Right renal cortex interstitium (tissue), 3 donors: ENCODE measurements around the gene ERLIN1. TPM values are rescaled to one million over a fixed set of nuclear protein-coding genes. Genes with fewer than 3 reads are reported as not detected.
A peak's percentile ranks its signal among the peaks of the same experiment; 100 is the strongest.
"Not testable (repeated sequence)": the region's sequence is repeated elsewhere in the genome, so short reads cannot be mapped to it uniquely, and the experiment has no call there.

Experiments
- DNase-seq, 3 donors: peaks; one replicate each; pipeline ENCODE4 v3.0.0-alpha.2; 2013; ENCODE audit warnings: low read depth in 3 of 3, low spot score in 2 of 3
- polyA plus RNA-seq, 3 donors: library from polyadenylated mRNA; unstranded; fragments of 120-200 nt; gene quantifications; one replicate each; pipeline ENCODE4 v1.2.1, GENCODE V29; 2013; ENCODE audit not compliant: insufficient read length in 3 of 3

ERLIN1 gene
- polyA plus RNA-seq, 3 donors: 54.4 to 61.6 (median 58.5) TPM

DNA sequence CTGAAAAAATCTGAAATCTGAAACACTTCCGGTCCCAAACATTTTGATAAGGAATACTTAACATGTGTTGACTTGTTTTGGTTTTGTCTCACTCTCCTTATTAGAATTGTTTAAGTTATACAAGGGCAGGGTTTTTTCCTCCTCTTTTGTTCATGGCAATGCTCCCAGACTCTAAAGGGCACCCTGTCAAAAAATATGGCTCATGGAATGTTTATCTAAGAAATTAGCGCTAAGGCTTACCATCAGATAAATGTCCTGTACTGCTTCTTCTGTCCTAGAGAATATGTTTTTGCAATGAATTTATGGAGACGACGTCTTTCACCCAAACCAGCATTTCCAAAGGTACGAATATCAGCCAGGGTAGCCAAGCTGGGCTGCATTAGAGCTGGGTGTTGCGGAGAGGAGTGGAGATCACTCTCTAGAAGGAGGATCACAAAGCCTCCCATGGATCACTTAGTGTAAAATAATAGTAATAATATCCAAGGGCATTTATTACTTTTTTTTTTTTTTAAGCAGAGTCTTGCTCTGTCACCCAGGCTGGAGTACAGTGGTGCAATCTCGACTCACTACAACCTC lies 46.8 kb downstream of the ERLIN1 start:
- DNase-seq: no peak

DNA sequence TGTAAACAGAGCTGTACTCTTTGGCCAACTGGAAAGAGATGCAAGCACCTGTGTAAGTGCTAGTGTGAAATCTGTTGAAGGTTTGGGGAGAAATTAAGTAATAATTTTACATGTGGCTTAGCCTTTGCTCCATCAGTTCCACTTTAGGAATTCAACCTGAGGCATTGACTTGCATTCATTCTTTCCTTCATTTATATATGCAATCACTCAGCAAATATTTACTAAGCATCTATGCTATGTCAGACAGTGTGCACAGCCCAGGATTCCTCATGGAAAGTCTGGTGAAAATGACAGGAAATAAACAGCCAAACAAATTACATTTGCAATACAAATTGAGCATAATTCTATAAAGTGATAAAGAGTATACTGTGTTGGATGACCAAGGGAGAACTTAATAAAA lies 50.3 kb downstream of the ERLIN1 start:
- no peak for DNase-seq

DNA sequence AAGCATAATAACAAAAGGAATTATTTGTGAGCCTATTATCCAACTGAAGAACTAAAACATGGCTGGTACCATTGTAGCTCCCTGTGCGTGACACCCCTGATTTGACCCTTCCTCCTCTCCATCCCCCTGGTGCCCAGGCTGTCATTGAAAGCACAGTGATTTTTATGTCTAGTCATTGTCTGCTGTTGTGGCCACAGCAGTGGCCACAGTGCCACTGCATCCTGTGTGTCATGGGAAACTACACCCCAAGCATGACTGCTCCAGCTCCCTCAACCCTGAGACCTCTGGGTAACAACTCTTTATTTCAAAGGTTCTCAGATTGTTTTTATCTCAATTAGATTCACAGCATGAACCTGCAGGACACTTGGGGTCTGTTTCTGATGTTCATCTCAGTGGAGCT lies 52.0 kb downstream of the ERLIN1 start:
- no peak for DNase-seq

DNA sequence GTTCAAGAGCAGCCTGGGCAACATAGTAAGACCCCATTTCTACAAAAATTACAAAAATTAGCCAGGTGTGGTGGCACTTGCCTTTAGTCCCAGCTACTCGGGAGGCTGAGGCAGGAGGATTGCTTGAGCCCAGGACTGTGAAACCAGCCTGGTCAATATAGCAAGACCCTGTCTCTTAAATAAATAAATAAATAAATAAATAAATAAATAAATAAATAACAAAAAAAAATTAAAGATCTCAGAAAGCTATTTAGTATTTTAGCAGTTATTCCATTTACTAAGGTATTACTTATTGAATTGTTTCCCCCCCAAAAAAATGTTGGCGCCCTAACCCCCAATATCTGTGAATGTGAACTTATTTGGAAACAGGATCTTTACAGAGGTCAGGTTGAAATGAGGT lies 53.4 kb downstream of the ERLIN1 start:
- no peak for DNase-seq

DNA sequence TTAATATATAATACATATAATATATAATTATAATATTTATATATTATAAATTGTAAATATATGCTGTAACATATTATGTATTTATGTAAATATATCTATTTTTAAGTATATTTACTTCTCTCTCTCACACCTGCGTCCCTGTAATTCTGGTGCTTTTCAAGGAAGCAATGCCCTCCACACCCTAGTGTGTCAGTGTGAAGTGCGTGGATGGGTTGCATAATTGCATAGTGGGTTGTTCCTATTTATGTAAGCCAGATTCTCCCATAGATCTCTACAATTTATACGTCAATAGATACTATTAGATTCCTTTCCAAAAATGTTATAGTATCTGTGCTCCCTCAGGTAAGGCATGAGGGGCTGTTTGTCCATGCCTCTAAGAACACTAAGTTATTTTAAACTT lies 54.3 kb downstream of the ERLIN1 start:
- DNase-seq: no peak

DNA sequence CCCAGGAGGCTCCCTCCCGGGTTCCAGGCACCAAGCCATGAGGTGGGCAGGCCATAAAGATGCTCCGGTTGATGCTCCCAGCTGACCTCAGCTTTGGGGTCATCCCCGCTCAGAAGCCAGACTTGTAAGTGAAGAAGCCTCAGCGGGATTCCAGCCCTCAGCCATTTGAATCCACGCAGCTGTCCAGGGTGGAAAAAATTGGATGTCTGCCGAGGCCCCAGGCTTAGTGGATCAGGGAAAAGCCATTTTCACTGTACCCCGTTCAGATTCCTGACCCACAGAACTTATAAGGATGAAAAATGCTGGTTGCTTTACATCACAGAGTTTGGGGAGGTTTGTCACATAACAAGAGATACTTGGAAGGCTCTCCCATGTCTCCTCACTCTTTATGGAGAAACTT lies 55.0 kb downstream of the ERLIN1 start:
- peak in 1 of 3 donors; percentile 14 for DNase-seq

DNA sequence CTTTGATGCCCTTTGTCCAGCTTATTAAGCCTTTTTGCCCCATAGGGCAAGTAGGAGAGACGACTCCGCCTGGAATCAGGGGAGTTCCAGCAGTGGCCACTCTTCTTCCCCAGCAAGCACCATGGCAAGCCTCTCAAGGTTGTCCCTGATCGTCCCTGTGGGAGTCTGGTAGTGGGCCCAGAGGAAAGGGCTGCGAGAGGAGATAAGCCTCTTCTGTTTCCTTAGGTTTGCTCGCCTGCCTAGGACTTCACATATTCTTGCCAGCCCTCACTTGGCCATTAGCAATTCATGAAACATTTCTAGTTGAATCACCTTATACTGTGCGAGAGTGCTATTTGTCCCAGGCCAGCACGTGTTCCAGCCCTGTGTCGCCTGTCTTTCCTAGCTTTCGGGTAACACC lies 56.4 kb downstream of the ERLIN1 start:
- no peak for DNase-seq

DNA sequence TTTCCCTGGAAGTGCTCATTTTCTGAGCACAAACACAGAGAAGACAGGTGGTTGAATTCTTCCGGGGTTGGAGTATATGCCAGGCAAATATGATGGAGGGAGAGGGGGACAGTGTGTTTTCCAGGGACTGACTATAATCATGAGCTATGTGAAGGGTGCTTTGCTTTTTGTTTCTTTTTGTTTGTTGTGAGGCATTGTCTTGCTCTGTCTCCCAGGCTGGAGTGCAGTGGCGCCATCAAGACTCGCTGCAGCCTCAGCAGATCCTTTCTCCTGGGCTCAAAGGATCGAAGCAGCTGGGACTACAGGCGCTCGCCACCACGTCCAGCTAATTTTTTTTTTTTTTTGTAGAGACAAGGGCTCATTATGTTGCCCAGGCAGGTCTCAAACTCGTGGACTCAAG lies 56.9 kb downstream of the ERLIN1 start:
- no peak for DNase-seq

DNA sequence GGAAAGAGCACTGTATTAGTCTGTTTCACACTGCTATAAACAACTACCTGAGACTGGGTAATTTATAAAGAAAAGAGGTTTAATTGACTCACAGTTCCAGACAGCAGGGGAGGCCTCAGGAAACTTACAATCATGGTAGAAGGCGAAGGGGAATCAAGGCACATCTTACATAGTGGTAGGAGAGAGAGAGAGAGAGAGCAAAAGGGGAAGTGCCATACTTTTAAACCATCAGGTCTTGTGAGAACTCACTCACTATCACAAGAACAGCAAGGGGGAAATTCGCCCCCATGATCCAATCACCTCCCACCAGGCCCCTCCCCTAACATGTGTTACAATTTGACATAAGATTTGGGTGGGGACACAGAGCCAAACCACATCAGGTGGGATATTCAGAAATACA lies 60.5 kb downstream of the ERLIN1 start:
- DNase-seq: not testable (repeated sequence)

DNA sequence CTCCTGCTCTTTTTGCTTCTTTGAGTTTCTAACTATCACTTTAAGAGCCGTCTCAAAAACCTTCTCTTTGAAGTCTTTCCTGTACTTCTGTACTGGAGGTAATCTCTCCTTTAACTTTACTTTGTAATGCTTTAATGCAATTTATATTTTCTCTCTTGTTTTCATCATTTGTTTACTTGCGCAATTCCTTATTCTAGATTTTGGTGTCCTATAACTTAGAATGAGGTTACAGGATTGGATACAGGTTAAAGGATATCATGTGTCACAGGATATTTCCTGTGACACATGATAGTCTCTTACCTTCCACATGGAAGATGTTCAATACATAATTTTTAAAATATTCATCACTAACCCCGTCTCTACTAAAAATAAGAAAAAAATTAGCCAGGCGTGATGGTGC lies 61.7 kb downstream of the ERLIN1 start:
- DNase-seq: no peak

DNA sequence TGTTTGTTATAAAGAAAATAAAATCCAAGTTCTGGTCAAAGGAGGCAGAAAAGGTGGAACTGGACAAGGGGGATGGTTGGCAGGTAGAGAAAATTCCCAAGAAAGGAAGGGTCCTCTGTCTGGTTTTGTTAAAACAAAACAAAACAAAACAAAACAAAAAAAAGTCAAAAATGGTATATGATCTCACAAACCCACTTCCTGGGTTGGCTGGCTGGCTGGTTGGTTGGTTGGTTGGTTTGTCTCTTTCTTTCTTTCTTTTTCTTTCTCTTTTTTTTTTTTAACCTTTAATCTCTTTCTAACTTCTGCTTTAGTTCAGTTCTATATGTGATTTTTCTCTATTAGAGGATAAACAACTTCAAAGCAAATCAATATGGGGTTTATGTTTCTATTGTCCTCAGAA lies 63.0 kb downstream of the ERLIN1 start:
- DNase-seq: no peak

DNA sequence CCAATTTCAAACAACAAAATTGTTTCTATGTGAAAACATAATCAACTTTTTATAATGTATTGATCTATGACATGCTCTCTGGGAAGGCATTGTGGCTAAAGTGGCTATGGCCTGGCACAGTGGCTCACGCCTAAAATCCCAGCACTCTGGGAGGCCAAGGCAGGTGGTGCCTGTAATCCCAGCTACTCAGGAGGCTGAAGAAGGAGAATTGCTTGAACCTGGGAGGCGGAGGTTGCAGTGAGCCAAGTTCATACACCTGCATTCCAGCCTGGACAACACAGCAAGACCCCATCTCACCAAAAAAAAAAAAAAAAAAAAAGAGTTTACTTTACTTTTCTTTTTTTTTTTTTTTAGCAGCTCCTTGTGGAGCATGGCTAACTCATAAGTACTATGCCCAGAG lies 65.3 kb downstream of the ERLIN1 start:
- no peak for DNase-seq

DNA sequence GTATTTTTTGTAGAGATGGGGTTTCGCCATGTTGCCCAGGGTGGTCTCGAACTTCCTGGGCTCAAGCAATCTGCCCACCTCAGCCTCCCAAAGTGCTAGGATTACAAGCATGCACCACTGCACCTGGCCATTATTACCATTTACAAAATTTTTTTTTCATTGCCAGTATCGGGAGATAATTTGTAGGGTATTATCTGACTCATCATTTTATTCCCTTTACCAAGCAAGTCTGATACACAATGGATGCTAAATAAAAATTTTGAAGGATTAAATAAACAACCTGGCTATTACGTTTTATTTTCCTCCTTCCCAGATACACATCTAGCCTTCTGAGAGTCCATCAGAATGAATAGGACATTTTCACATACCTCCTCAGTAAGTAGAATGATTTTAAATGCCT lies 66.1 kb downstream of the ERLIN1 start:
- no peak for DNase-seq

DNA sequence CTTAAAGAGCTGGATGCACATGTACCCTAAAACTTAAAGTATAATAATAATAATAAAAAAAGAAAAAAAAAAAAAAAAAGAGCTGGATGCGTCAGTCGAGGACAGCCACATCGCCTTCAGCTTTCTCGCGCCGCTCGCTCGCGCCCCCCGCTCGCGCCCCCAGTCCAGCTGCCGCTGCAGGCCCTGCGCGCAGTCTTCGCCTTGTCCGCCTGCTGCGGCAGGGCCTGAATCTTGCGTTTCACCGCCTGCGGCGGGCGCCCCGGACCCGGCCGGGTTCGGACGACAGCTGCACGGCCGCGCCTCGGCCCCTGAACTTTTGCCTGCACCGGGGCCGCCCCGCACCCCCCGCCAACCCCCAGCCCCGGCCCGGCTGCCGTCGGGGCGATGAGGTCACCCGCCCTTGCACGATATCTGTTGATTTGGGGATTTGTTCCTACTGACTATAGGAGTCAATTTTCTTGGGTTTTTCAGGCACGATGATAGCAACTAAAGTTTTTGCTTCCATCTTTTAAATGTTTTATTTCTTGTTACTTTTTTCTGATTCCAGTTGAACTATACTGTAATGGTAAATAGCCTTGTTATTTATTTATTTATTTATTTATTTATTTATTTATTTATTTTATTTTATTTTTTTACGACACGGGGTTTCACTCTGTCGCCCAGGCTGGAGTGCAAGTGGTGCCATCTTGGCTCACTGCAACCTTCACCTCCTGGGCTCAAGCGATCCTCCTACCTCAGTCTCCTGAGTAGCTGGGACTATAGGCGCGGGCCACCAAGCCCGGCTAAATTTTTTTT lies 70.7 kb downstream of the ERLIN1 start:
- DNase-seq: no peak

DNA sequence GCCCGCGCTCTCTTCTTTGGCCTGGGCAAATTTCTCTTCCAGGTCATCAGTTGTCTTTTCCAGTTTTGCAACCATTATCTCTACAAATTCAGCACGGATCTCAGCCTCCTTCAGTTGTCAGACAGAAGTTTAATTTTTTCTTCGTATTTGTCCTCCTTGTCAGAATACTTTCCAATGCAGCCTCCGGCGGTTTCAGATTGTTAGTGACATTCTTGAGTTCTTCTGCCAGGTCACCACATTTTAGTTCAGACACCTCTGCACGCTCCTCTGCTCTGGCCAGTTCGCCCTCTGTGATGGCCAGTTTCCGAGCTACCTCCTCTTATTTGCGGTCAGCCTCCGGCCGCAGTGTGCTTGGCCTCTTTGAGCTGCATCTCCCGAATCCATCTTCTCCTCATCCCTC lies 71.4 kb downstream of the ERLIN1 start:
- DNase-seq: no peak

DNA sequence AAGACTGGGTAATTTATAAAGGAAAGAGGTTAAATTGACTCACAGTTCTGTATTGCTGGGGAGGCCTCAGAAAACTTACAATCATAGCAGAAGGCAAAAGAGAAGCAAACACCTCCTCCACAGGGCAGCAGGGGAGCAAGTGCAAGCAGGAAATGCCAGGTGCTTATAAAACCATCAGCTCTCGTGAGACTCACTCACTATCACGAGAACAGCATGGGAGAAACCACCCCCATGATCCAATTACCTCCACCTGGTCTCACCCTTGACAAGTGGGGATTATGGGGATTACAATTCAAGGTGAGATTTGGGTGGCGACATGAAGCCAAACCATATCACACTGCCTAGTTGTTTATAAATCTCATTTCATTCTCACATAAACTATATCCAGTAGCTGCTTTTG lies 76.2 kb downstream of the ERLIN1 start:
- DNase-seq: no peak

DNA sequence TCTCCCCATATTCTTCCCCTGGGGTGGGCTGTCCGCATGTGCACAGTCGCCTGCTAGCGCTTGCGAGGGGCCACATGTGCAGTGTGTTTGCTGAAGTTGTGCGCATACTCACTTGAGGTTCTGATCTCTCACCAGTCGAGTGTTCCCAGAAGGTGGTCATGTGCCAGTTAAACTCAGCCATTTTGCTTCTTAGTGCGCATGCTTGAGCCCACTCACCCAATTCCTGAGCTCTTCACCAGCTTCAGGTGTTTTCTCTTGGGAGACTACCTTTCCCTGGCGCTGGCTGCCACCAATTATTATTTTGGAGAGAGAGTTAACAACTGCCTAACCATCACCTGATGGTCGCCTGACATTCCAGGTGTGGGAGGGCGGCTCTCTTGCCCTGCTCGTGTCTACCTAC lies 79.0 kb downstream of the ERLIN1 start:
- DNase-seq: no peak

DNA sequence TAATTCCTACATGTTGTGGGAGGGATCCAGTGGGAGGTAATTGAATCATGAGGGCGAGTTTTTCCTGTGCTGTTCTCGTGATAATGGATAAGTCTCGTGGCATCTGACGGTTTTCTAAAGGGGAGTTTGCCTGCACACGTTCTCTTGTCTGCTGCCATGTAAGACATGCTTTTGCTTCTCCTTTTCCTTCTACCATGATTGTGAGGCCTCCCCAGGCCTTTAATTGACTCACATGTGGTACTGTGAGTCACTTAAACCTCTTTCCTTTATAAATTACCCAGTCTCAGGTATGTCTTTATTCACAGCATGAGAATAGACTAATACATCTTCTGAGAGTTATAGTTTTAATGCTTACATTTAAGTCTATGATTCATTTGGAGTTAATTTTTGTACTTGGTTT lies 81.5 kb downstream of the ERLIN1 start:
- no peak for DNase-seq

DNA sequence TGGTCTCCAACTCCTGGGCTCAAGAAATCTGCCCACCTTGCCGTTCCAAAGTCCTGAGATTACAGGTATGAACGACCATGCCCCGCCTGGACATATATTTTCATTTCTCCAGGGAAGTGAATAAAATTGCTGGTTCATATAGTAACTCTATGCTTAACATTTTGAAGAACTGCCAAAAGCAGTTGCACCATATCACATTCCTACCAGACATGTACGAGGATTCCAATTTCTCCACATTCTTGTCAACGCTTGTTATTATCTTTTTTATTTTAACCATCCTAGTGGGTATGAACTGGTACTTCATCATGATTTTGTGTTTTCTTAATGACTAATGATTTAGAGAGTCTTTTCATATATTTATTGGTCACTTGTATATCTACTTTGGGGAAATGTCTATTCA lies 82.2 kb downstream of the ERLIN1 start:
- DNase-seq: no peak

DNA sequence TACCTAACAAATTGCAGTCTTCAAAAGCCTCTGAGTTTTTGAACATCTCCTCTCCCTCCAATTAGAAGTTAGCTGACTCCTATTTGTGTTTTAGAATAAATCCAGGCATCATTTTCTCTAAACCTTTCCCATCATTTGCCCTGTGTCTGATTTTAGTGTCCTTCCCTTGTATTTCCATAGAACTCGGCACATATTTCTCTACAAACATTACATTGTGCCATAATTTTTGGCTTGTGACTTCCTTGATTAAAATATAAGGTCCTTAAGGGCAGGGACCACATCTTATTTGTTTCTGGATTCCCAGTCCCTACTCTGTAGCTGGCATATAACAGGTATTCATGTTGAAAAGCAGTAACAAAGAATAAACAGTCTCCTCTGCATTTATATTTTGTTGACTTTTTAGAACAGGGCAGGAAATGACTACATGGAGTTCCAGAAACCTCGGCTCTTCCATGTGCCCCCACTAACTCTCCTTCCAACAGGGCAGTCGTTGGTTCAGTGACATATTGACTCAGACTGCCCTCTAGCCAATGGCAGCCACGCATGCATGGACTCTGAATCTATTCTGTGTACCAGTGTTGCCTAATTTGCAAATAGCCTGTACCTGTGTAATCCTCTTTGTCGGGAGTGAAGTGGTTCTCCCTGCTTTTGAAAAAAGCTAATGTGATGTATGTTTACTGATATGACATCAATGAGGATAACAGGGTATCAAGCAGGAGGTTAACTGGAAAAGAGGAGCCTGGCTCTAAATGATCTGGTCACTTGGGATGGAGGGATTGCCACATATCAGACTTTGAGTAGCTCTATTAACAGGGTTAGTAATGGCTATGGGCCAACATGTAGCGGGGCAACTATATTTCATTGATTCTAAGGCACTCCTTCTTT lies 84.4 kb downstream of the ERLIN1 start:
- no peak for DNase-seq

DNA sequence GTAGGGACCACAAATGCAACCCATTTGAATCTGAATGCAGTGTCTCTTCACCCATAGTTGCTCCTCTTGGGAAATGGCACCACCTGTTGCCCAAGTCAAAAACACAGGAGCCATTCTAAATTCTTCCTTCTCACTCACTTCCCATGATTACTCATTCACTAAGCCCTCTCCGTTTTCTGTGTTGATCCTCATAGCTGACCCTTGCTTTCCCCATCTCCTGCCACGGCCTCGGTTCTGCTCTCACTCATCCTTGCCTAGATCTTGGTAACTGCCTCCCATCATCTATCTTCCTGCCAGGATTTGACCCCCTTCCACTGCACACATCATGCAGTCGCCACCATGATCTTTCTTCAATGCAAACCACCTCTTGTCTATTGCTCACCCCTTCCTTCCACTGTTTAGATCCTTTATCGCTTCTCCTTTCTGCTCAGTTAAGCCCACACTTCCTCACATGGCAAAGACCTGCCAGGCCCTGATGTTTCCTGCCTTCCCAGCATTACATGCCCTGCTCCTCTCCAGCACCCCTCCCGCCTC lies 85.1 kb downstream of the ERLIN1 start:
- DNase-seq: no peak
